SK-N-SH (cell line): ENCODE data around the gene CSRNP3. TPM values are rescaled to one million over a fixed set of nuclear protein-coding genes. Genes with fewer than 3 reads are reported as not detected.

Experiments
- CTCF ChIA-PET: fragments of 300-600, 350-600 bp; formaldehyde crosslinking; extraction: SDS; loops from one replicate; lab custom pipeline; 2021; lab: Yijun Ruan, JAX
- POLR2A ChIA-PET: fragments of 350-600 bp; sonication (Branson Sonifier 250); formaldehyde crosslinking; extraction: SDS; loops from one replicate; lab custom pipeline; 2020; ENCODE audit warnings: antibody characterized with exemption, inconsistent platforms; lab: Yijun Ruan, JAX
- DNase-seq: peaks from one replicate; pipeline ENCODE4 v3.0.0; 2012
- H2AFZ ChIP-seq: fragments of 200-600 bp; sonication (generic); 2 replicates; pipeline ENCODE4 v1.8.1; 2016; ENCODE audit warnings: antibody characterized with exemption, mild to moderate bottlenecking, low read depth
- H3F3A ChIP-seq: fragments of 200-600 bp; sonication (generic); replicated peaks from 2 replicates; pipeline ENCODE3; 2016; ENCODE audit warnings: antibody characterized with exemption, mild to moderate bottlenecking; ENCODE audit not compliant: insufficient read depth
- H3K27ac ChIP-seq, 2 experiments: fragments of 200-500 bp in 1 of 2; fragments of 200-600 bp in 1 of 2; sonication (Bioruptor generic) in 1 of 2; sonication (generic), shearing (Covaris generic) in 1 of 2; 2 replicates each; pipeline versions ENCODE4 v1.5.1 to v1.6.1; 2014 to 2016; ENCODE audit warnings: low read depth in 2 of 2, inconsistent platforms in 1 of 2, low read length in 1 of 2, mild to moderate bottlenecking in 1 of 2, mixed read lengths in 1 of 2
- H3K27me3 ChIP-seq: fragments of 200-600 bp; sonication (generic), shearing (Covaris generic); 2 replicates; pipeline ENCODE4 v1.6.1; 2016; ENCODE audit warnings: mixed run types; ENCODE audit not compliant: insufficient read depth
- H3K36me3 ChIP-seq, 2 experiments: fragments of 200-500 bp in 1 of 2; fragments of 200-600 bp in 1 of 2; sonication (Bioruptor generic) in 1 of 2; sonication (generic) in 1 of 2; replicated peaks in 1 of 2; 2 replicates each; pipeline versions ENCODE3 to v1.5.1; 2014 to 2016; ENCODE audit warnings: low read length in 1 of 2, mild to moderate bottlenecking in 1 of 2; ENCODE audit not compliant: insufficient read depth in 2 of 2, control insufficient read depth in 1 of 2
- H3K4me1 ChIP-seq, 2 experiments: fragments of 200-500 bp in 1 of 2; fragments of 200-600 bp in 1 of 2; sonication (Bioruptor generic) in 1 of 2; sonication (generic), shearing (Covaris generic) in 1 of 2; 2 replicates each; pipeline versions ENCODE4 v1.5.1 to v1.6.1; 2014 to 2016; ENCODE audit warnings: low read depth in 1 of 2, low read length in 1 of 2, mixed run types in 1 of 2; ENCODE audit not compliant: insufficient read depth in 2 of 2, control insufficient read depth in 1 of 2
- H3K4me2 ChIP-seq: fragments of 200-600 bp; sonication (generic), shearing (Covaris generic); 2 replicates; pipeline ENCODE4 v1.6.1; 2017; ENCODE audit warnings: mixed run types
- H3K4me3 ChIP-seq, 2 experiments: fragments of 200-500 bp in 1 of 2; fragments of 200-600 bp in 1 of 2; sonication (Bioruptor generic) in 1 of 2; sonication (generic), shearing (Covaris generic) in 1 of 2; 2 replicates each; pipeline versions ENCODE4 v1.5.1 to v1.8.1; 2014 to 2016; ENCODE audit warnings: low read depth in 2 of 2, inconsistent platforms in 1 of 2, low read length in 1 of 2, mild to moderate bottlenecking in 1 of 2, mixed read lengths in 1 of 2, moderate library complexity in 1 of 2
- H3K79me2 ChIP-seq: fragments of 200-600 bp; sonication (generic); 2 replicates; pipeline ENCODE4 v1.8.1; 2017; ENCODE audit warnings: mild to moderate bottlenecking; ENCODE audit not compliant: insufficient read depth
- H3K9ac ChIP-seq: fragments of 200-600 bp; sonication (generic); 2 replicates; pipeline ENCODE4 v1.6.1; 2017; ENCODE audit warnings: mixed run types
- H3K9me2 ChIP-seq: fragments of 200-600 bp; sonication (generic); 2 replicates; pipeline ENCODE4 v1.6.1; 2017; ENCODE audit warnings: mixed run types
- H3K9me3 ChIP-seq: fragments of 200-600 bp; sonication (generic); 2 replicates; pipeline ENCODE4 v1.6.1; 2017; ENCODE audit warnings: mixed run types, mild to moderate bottlenecking, moderate library complexity
- H4K20me1 ChIP-seq: fragments of 200-600 bp; sonication (generic); 2 replicates; pipeline ENCODE4 v1.6.1; 2017; ENCODE audit warnings: mild to moderate bottlenecking, mixed run types; ENCODE audit not compliant: insufficient read depth
- CHD2 ChIP-seq: fragments of 150-350 bp; IDR thresholded peaks from 2 replicates; pipeline ENCODE4 v1.6.1; 2018; ENCODE audit warnings: low read length; ENCODE audit not compliant: partially characterized antibody
- EP300 ChIP-seq, 2 experiments: IDR thresholded peaks; 2 replicates each; pipeline versions ENCODE4 v1.4.0 to v1.6.1; 2012; ENCODE audit warnings: borderline replicate concordance in 1 of 2, low read depth in 1 of 2, low read length in 1 of 2
- EZH2phosphoT487 ChIP-seq: fragments of 200-600 bp; sonication (generic); IDR thresholded peaks from 2 replicates; pipeline ENCODE4 v1.6.1; 2017; ENCODE audit warnings: low read depth, mixed run types, mild to moderate bottlenecking, antibody characterized with exemption, moderate library complexity, borderline replicate concordance
- FOXM1 ChIP-seq: IDR thresholded peaks from 2 replicates; pipeline ENCODE4 v1.4.0; 2012; ENCODE audit warnings: low read depth, mild to moderate bottlenecking
- IRF3 ChIP-seq: fragments of 150-350 bp; IDR thresholded peaks from 2 replicates; pipeline ENCODE4 v1.6.1; 2016; ENCODE audit warnings: mild to moderate bottlenecking, low read depth, low read length
- JUND ChIP-seq: IDR thresholded peaks from 2 replicates; pipeline ENCODE4 v1.4.0; 2012
- MEF2A ChIP-seq: IDR thresholded peaks from 2 replicates; pipeline ENCODE4 v1.4.0; 2012; ENCODE audit warnings: low read depth, borderline replicate concordance
- PBX3 ChIP-seq: IDR thresholded peaks from 2 replicates; pipeline ENCODE4; 2012
- POLR2AphosphoS5 ChIP-seq: IDR thresholded peaks from 2 replicates; pipeline ENCODE4 v1.6.1; 2012; ENCODE audit warnings: low read depth, low read length
- REST ChIP-seq: IDR thresholded peaks from 2 replicates; pipeline ENCODE4 v1.6.1; 2012; ENCODE audit warnings: mild to moderate bottlenecking, low read depth, low read length, moderate library complexity
- RFX5 ChIP-seq: IDR thresholded peaks from 2 replicates; pipeline ENCODE4 v1.6.1; 2012; ENCODE audit warnings: mild to moderate bottlenecking, improper control_type of control experiment, low read length
- RXRA ChIP-seq: IDR thresholded peaks from 2 replicates; pipeline ENCODE4 v1.4.0; 2012; ENCODE audit warnings: low read depth, mild to moderate bottlenecking, borderline replicate concordance
- SMC3 ChIP-seq: IDR thresholded peaks from 2 replicates; pipeline ENCODE4 v1.6.1; 2012; ENCODE audit warnings: low read depth, low read length, improper control_type of control experiment
- TCF12 ChIP-seq: IDR thresholded peaks from 2 replicates; pipeline ENCODE4 v1.4.0; 2012
- USF1 ChIP-seq: IDR thresholded peaks from 2 replicates; pipeline ENCODE4 v1.4.0; 2012; ENCODE audit warnings: low read depth, borderline replicate concordance
- YY1 ChIP-seq: IDR thresholded peaks from 2 replicates; pipeline ENCODE4 v1.4.0; 2012; ENCODE audit warnings: low read depth, mild to moderate bottlenecking
- ZBTB33 ChIP-seq: IDR thresholded peaks from 2 replicates; pipeline ENCODE4 v1.4.0; 2012; ENCODE audit warnings: low read depth, borderline replicate concordance
- WGBS: methylation state at CpG from one replicate; pipeline ENCODE4 v1.1.6; 2017; ENCODE audit warnings: low lambda C conversion rate; 5-methylcytosine and 5-hydroxymethylcytosine counted together
- polyA plus RNA-seq, 3 experiments: library from polyadenylated mRNA; depleted of rRNA; stranded (reverse); fragments of >200 nt; gene quantifications; 2 replicates each; pipeline ENCODE4 v1.2.3, GENCODE V29; 2012

The CSRNP3 gene
- polyA plus RNA-seq, 1 of the 3 experiments (the other 2 are of a cell fraction): 1.0 TPM

DNA sequence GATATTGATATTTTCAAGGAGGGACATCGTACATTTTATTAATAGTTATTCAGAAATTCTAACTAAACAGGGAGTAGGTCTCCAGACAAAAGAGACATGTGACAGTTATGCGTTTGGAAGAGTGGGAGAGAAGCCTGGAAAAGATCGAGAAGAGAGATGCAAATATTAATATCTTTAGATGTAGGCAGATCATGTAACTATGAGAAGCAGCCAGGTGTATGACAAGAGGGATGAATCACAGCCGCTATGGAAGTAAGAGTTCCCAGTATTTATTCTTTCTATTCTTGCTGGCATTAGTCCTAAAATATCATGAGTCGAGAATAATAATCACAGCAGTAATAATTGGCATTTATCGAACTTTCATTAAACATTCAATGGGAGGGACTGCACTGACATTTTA is 140.2 kb downstream of the CSRNP3 start:
- no peaks in the 10 kb centered on the region for H3F3A ChIP-seq
- H3K9ac ChIP-seq: no peak overlapping the region
- H4K20me1 ChIP-seq: no peaks in the 10 kb centered on the region
- H3K9me3 ChIP-seq: no peaks in the 10 kb centered on the region
- WGBS: 81% methylated on average over 6 of the region's 6 CpGs
- peaks cover under 1 to 2% of the 10 kb centered on the region in 2 experiments; a peak in 2 of 4 replicates for H3K4me1 ChIP-seq
- H3K4me3 ChIP-seq: no peak overlapping the region
- CTCF ChIA-PET: no interaction called here
- no peaks in the 10 kb centered on the region for H3K79me2 ChIP-seq
- no peaks in the 10 kb centered on the region for H3K36me3 ChIP-seq
- no peak for DNase-seq
- no peaks in the 10 kb centered on the region for H3K27me3 ChIP-seq
- TF ChIP-seq CHD2: no peak
- TF ChIP-seq MEF2A: no peak
- no peak for TF ChIP-seq REST
- no peak for TF ChIP-seq USF1
- no peak for TF ChIP-seq JUND
- no peak for TF ChIP-seq RFX5
- TF ChIP-seq PBX3: no peak
- no peak for TF ChIP-seq EZH2phosphoT487
- no peak for TF ChIP-seq RXRA
- TF ChIP-seq POLR2AphosphoS5: no peak
- TF ChIP-seq ZBTB33: no peak
- no peak for TF ChIP-seq SMC3
- no peak for TF ChIP-seq TCF12
- TF ChIP-seq EP300 (IDR thresholded peaks at IDR 0.05; ENCODE audit: borderline replicate concordance in 1 of 2, low read depth in 1 of 2, low read length in 1 of 2): no peak
- TF ChIP-seq FOXM1: no peak
- no peak for TF ChIP-seq IRF3
- TF ChIP-seq YY1: no peak
- TF ChIP-seq, all 33 proteins: peak for 0
- no peak overlapping the region for H2AFZ ChIP-seq
- H3K4me2 ChIP-seq: no peak overlapping the region
- H3K9me2 ChIP-seq: no peaks in the 10 kb centered on the region
- no peak overlapping the region for H3K27ac ChIP-seq
- POLR2A ChIA-PET: no interaction called here
